GM19239 (cell line): Measurements from ENCODE around the gene OR6C74.

Experiments
- DNase-seq: peaks from one replicate; pipeline ENCODE4 v3.0.0; 2011; ENCODE audit warnings: low spot score; ENCODE audit not compliant: insufficient read length
- FAIRE-seq: peaks from 2 replicates; lab custom pipeline; 2011; peaks lifted over from hg19 to GRCh38; lab: Jason Lieb, UNC

The OR6C74 gene

DNA sequence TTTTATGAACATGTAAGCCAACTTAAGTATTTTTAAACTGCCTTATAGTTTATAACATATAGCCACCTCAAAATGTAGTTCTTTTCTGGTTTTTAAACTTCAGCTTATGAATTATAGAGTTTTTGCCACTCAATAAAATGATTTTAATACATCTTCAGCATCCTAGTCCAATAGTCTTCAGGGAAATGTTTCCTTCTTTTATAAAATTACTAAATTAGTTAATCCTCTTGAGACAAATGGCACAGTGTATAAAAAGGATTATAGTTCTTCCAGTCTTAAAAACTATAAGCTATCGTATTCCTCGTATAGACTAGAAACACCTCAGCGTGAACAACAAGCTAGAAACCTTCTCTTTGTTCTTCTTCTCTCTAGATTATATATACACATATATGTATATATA, at the start of gene OR6C74:
Gene OR6C74, plus strand, starts transcription at position 301 of the 400 bp plus-strand sequence. CDS start 2,679 bp downstream, outside the sequence.
- no peak for DNase-seq

DNA sequence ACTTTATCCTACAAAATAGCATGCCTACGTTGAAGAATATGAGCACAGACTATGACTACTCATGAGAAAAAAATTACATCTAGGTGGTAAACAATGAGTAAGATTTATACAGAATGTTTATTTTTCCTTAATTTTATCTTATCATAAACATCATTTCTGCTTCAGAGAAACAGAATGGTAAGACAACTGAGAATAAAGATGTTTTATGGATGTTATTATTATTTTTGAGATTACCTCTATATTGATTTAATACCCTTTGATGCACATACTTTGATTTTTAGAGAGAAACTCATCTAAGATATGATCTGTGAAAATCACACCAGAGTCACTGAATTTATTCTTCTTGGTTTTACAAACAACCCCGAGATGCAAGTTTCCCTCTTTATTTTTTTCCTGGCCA, 23.7 kb upstream of the OR6C74 start, which contains the start of gene OR10A7:
Gene OR10A7, plus strand, starts transcription at position 301 of the 400 bp plus-strand sequence. Its CDS starts 0 bp downstream, at position 301.
- no peak for DNase-seq
- no peak for FAIRE-seq

More for the DNA sequence above, at the start of gene OR6C74:
- FAIRE-seq, result no peak

DNA sequence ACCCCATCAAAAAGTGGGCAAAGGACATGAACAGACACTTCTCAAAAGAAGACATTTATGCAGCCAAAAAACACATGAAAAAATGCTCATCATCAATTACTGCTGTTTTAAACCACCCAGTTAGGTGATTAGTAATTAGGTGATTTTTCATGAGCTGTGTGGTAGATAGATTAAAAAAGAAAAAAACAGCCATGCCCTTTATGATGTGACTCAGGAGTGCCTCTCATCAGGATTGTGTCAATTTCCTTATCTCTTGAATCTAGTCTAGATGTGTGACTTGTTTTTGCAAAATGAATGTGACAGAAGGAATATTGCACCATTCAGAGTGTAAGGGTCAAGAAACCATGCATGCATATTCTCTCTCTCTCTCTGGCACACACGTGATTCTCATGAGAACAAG, 17.9 kb upstream of the OR6C74 start:
- FAIRE-seq (no peak), DNase-seq (no peak)

DNA sequence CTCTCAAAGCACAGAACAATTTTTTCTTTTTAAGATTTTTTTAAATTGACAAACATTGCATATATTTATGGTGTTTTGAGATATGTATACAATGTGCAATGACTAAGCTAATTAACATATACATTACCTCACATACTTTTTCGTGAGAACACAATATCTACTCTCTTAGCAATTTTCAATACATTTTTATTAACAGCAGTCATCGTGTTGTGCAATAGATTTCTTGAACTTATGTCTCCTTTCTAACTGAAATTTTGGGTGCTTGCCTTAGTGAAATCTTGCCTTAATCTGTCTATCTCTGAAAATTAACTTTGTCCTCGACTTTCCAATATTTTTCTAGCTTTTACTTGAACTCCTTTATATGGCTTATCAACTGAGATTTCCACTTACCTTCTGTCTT, 16.8 kb upstream of the OR6C74 start:
- FAIRE-seq (no peak), DNase-seq (no peak)

DNA sequence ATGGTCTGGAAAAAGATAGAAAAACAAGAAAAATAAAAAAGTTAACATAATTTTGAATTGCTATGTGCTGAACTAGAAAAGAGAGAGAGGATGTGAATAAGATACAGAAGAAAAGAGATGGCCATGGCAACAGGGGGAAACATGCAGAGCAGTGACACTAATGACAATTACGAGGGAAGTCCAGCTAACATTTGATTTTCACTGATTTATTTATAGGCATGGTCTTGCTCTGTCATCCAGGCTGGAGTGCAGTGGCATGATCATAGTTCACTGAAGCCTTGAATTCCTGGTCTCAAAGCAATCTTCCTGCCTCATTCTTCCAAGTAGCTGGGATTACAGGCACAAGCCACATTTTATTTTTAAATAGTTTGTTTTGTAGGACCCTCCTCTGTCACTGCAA, 1.8 kb downstream of the OR6C74 start:
- DNase-seq (no peak), FAIRE-seq (no peak)

DNA sequence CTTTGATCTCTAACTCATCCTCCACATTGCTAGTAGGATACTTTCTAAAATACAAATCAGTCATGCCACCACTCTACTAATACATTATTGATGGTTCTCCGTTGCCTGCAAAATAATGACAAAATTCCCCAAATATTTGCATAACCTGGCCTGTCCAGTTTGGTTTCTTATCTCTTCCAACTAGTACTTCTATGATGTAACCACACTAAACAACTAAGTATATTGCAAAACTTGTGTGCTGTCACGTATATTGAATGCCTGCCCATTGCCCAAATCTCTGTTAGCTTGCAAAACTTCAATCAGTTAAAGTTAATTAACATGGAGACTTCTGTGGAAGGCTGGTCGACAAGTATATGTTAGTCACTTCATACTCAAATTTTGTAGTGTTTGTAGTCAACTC, 6.5 kb downstream of the OR6C74 start:
- FAIRE-seq, result no peak
- DNase-seq, result no peak

DNA sequence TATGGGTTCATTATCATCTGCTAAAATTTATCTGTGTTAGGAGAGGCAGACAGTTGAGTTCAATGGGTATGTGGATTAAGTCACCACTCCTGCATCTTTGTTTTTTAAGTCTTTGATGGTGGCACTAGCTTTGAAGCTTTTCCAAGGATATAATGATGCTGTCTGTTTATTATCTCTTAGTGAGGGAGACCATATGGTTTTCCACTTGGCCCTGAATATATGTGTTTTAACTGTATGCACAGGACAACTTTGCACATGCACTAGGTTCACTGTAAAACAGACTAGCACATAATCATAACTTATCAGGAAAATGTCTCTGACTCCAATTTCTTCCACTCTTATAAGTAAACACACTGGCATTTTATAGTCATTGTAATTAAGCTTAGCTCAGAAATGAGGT, 8.9 kb downstream of the OR6C74 start:
- FAIRE-seq (no peak), DNase-seq (no peak)

DNA sequence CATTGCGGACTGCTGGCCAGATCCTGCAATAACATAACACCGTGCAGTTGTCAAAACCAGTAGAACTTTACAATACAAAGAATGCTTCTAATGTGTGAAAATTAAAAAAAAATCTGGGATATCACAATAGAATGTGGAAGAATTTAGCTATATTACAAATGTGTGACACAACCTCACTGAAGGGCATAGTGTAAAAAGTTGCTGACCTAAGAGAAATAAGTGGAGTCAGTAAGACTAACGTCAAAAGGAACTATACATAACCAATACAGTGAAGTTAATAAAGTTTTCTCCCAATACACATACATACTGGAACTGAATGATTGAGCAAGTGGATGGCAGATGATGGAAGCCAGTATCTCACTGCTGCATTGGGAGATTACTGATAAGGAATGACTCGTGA, 12.4 kb downstream of the OR6C74 start:
- no peak for FAIRE-seq

DNA sequence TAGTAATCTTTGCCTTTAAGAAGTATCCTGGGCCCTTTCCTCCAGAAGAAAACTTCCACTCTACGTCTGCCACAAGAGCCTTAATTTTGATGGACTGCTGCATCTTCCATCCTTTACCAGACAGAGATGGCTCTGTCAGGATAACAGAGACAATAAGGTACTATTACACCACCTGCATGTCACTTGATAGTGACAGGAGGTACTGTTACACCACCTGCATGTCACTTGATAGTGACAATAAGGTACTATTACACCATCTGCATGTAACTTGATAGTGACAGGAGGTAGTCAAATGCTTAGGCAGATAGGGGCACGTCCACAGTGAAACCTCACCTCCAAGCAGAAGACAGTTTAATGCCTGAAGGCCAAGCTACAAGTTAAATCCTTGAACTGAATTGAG, 13.9 kb downstream of the OR6C74 start:
- FAIRE-seq (no peak), DNase-seq (no peak)

More for the DNA sequence above, 12.4 kb downstream of the OR6C74 start:
- no peak for DNase-seq

DNA sequence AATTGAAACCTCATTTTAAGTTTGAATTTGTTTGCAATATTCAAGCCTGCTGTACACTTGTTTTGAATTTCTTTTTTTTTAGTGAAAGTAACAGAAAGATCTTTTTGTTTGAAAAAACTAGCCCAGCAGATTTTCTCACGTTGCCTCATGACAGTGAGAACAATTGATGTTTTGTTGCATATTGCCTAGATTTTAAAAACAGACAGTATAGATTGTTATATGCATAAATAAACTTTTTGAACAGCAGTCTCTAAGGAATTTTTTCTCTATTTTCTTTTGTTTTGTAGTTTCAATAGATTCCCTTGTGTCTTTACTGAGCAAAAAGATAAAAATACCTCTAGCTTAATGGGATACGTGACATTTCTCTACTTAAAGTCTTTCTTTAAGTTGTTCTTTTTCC, 36.6 kb downstream of the OR6C74 start:
- DNase-seq, result no peak
- no peak for FAIRE-seq

DNA sequence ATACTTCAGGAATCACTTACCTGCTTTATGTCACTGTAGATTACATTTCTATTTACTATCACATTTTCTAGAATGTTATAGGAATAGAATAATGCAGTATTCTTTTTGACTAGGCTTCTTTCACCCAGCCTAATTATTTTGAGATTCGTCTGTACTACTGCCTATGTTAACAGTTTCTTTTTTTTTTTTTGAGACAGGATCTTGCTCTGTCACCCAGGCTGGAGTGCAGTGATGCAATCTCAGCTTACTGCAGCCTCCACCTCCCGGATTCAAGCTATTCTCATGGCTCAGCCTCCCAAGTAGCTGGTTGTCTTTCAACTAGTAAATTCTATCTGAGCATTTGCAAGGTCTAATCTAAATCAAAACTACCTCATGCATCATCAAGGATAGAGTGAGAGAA, 45.6 kb downstream of the OR6C74 start:
- DNase-seq (no peak), FAIRE-seq (no peak)
